GM18502 (cell line): Measurements from ENCODE around the gene NTHL1.

Experiments
- ATAC-seq: cut with Tn5 transposase; IDR thresholded peaks from one replicate; pipeline ENCODE4 v1.9.1; 2021; ENCODE audit warnings: mild to moderate bottlenecking; ENCODE audit not compliant: unreplicated experiment, poor library complexity

The NTHL1 gene

DNA sequence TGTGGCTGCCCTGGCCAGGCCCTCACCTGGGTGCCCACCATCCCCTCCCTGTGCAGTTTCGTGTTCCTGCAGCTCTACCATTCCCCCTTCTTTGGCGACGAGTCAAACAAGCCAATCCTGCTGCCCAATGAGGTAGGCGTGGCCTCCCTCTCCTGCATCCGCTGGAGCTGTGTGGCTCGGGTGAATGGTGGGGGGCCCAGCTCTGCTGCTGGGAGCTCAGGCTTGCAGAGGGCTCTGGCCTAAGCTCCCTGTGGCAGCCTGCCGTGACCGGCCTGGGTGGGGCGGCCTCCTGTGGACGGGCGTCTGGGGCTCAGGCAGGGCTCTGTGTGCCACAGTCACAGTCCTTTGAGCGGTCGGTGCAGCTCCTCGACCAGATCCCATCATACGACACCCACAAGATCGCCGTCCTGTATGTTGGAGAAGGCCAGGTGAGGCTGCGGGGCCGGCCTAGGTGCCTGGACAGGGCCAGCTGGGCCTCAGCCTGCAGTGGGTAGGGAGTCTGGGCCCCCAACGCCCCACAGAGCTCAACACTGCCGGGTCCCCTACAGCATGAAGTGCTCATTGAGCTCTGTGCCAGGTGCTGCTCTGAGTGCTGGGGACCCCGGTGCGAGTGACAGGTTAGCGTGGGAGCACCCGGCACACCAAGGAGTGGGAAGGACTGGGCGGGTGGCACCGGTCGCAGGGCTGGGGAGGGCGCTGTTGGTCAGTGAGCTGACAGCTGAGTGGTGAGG, 37.4 kb upstream of the NTHL1 start:
- ATAC-seq: no peak

DNA sequence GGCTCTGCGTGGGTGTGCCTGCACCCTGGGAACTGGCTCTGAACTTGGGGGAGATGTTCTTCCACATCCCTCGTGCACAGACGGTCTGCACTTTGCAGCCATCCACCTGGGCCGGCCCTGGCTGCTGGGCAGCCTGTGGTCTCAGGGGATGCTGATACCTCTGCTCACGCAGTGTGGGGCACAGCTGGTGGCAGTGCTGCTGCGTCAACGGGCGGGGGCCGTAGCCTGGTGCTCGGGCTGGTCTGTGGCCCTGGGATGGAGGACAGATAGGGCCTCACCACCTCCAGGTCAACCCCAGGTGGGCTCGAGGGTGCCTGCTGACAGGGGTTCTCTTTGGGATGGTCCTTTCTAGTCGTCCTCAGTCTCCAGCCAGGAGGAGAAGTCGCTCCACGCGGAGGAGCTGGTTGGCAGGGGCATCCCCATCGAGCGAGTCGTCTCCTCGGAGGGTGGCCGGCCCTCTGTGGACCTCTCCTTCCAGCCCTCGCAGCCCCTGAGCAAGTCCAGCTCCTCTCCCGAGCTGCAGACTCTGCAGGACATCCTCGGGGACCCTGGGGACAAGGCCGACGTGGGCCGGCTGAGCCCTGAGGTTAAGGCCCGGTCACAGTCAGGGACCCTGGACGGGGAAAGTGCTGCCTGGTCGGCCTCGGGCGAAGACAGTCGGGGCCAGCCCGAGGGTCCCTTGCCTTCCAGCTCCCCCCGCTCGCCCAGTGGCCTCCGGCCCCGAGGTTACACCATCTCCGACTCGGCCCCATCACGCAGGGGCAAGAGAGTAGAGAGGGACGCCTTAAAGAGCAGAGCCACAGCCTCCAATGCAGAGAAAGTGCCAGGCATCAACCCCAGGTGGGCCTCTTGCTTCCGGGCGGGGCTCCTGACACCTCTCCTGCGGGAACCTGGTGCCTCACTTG, 36.5 kb upstream of the NTHL1 start:
- ATAC-seq: no peak

DNA sequence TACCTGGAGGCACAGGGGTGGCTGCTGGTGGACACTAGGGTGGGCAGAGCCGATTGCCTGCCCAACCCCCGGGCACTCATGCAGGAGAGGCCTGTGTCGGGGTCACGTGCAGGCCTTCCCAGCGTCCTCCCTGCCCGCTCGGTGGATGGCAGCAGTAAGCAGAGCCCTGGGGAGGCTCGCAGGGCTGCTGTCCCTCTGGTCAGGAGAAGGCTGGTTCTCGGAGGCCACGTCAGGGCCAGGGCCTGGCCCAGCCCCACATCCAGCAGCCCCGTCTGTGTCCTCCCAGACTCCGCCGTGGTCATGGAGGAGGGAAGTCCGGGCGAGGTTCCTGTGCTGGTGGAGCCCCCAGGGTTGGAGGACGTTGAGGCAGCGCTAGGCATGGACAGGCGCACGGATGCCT, 35.8 kb upstream of the NTHL1 start:
- ATAC-seq: no peak

DNA sequence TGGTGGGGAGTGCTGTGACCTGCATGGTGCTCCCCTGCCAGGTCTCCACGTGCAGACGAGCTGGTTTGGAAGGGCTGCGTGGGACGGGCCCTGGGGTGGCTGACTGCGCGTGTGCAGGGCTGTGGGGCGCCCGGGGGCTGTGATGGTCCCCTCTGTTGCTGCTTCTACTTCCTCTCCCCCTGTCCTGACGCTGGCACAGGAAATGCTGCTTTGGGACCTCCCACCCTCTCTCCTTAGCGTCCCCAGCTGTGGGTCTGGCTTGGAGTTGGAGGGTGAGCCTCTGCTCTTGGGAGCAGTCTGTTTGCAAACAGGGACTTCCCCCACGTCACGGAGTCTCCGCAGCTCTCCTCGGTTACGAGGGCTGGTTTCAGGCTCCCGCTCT, 35.3 kb upstream of the NTHL1 start:
- no peak for ATAC-seq

DNA sequence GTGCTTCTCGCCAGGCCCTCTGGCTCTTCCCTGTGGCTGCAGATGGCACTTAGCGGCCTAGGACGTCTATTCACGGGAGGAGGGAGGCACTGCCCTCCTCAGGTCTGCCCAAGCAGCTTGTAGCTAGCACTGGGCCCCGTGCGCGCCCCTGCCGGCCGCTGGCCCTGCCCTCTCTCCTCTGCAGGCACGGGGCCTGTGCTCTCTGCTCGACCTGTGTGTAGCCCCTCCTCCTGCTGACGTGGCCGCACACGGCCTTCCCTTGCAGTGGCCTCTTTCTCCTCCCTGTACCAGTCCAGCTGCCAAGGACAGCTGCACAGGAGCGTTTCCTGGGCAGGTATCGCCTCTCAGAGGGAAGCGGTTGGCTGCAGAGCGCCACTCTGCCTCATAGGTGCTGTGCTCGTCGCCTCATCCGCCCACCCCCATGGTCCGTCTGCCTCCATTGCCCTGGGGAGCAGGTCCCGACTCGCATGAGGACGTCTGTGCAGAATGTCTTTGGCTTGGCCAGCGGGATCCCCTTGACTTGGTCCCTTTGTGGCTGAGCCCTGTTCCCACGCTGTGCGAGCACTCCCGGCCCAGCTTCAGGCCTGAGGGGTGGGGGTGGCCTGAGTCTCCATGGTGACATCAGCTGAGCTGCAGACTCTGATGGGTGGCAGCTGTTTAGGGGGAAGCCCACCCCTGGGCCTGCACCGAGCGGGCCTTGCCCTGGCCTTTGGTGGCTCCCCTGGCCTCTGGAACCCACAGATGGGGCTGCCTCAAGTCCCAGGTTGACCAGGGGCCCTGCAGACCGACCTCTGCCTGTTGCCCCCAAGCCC, 34.7 kb upstream of the NTHL1 start:
- ATAC-seq: no peak

DNA sequence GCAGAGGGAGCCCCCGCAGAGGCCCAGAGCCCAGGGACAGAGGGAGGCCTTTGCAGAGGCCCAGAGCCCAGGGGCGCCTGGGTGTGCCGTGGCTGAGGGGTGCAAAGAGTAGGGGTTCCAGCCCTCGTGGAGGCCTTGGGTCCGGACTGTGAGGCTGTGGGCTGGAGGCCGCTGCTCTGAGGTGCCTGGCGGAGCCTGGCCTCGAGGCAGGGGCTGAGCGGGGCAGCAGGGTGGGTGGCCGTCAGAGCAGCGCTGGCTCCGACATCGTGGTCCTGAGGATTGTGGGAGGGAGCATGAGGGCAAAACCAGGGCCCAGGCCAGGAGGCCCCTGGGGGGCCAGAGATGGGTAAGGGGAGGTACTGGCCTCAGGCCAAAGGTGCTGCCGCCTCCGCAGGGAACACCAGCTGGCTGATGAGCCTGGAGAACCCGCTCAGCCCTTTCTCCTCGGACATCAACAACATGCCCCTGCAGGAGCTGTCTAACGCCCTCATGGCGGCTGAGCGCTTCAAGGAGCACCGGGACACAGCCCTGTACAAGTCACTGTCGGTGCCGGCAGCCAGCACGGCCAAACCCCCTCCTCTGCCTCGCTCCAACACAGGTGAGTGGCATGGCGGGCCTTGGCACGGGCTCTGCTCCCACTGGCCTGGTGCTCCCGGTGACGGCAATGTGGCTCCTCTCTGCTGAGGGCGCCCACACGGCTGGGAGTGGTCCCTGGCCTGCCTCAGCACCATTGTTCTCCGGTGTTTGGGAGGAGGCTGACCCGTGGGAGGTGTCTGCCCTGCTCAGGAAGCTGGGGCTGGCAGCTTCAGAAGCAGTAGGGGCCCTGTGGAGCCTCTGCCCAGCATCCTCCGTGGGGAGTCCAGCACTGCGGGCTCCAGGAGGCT, 33.8 kb upstream of the NTHL1 start:
- no peak for ATAC-seq

DNA sequence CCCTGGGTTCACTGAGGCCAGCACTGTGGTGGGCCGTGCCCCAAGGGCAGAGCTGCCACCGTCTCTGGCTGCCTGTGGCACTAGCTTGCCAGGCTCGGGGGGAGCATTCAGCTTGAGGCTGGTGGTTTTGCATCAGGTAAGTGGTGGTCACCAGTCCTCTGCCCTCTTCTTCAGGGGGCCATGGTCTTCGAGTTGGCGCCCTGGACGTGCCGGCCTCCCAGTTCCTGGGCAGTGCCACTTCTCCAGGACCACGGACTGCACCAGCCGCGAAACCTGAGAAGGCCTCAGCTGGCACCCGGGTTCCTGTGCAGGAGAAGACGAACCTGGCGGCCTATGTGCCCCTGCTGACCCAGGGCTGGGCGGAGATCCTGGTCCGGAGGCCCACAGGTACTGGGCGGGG, 32.4 kb upstream of the NTHL1 start:
- ATAC-seq: no peak

DNA sequence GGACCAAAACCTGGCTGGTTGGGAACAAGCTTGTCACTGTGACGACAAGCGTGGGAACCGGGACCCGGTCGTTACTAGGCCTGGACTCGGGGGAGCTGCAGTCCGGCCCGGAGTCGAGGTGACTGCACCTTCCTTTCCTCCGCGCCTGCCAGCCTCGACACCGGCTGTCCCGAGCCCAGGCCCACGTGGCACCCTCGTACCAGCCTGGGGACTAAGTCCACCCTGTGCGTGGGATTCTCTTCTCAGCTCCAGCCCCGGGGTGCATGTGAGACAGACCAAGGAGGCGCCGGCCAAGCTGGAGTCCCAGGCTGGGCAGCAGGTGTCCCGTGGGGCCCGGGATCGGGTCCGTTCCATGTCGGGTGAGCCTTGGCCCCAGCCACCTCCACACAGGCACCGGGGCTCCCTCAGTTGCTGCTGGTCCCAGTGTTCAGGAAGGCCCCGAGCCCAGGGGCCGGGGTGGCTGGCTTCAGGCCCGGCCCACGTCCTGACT, 31.7 kb upstream of the NTHL1 start:
- no peak for ATAC-seq

DNA sequence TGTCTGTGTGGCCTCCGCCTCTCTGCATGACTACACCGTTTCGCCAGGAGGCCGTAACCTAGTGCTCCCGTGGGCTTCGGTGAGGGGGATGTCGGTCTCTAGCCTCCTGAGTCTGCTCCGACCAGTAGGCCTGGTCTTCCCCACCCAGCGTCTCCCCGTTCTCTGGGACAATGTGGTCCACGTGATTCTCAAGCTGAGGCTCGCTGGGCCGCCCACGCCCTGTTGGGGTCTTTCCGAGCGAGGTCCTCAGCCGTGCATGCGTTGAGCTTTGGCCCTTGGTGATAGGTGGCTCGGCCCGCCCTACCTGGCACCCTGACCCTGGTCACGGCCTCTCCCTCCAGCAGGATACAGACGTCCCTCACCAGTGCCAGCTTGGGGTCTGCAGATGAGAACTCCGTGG, 31.1 kb upstream of the NTHL1 start:
- no peak for ATAC-seq

DNA sequence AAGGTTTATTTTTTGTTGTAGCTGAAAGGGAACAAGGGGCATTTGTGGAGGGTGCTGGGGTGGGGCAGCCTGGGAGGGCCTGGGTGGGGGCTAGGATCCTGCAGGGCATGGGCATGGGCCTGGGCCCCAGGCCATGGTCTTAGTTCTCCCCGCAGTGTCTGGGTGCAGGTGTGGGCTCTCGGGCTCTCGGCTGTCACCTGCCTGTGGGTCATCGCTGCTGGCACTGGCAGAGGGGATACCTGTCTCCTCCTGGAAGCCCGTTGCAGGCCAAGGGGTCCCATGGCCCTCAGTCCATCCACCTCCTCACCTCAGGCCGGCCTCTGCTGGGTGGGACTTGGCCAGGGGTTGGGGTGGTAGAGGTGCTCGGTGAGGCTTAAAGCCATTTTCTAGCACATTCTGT, 30.5 kb upstream of the NTHL1 start:
- ATAC-seq: no peak

DNA sequence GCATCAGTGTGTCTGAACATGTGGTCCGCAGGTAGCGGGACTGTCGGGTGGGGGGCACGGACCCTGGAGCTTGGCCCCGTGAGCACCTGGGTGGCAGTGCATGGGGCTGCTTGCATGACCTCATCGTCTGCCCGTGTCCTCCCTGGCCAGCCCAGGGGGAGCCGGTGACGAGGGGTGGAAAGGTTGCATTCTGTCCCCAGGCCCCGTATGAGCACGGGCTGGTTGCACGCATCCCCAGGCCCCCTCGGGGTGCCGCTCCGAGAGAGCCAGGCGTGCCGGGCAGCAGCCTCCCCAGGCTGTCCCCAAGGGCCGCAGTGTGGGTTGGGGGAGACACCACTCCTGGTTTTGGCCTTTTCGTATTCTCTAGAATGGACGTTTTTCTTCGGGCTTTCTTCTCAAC, 30.1 kb upstream of the NTHL1 start:
- ATAC-seq: no peak

DNA sequence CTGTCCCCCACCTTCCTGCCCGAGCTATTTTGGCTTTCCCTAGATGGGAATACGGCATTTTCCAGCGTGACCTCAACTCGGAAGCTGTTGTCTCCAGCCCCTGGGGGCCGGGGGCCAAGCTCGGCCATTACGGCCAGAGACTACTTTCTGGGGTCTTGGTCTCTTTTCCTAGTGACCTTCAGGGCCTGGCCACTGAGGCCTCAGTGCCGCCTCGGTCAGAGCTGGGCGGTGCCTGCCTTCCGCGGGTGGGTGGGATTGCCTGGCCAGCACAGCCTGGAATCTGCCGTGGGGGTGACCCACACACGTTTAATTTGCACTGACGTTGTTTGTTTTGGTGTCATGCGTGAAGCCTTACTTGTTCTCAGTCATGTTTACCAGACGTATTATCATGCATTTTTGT, 29.4 kb upstream of the NTHL1 start:
- ATAC-seq: no peak

DNA sequence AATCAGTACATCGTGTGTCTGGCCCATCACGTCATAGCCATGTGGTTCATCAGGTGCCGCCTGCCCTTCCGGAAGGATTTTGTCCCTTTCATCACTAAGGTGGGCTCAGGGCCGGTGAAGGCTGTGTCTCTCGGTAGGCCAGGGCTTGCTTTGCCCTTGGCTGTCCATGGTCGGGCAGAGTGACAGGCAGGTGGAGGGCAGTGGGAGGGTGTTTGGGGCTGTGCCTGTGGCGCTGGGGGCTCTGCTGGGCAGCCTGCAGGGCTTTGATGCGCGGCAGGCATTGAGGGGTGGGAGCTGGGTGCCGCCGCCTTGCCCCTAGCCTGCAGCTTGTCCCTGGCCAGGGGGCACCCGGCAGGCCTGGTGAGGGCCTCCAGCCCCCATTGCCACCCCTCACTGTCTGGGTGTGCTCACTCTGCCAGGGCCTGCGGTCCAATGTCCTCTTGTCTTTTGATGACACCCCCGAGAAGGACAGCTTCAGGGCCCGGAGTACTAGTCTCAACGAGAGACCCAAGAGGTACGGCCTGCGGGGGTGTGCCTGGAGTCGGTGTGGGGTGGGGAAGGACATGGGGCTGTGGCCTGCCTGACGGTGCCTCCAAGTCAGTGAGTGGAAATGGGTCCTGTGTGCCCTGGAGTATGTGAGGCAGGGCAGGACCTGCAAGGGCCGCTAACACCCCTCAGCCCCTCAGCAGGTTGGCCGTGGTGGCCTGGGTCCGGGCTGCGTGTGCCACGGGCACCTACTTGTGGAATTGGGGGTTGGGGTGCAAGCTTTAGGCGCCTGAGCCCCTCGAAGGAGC, 28.6 kb upstream of the NTHL1 start:
- ATAC-seq: no peak

DNA sequence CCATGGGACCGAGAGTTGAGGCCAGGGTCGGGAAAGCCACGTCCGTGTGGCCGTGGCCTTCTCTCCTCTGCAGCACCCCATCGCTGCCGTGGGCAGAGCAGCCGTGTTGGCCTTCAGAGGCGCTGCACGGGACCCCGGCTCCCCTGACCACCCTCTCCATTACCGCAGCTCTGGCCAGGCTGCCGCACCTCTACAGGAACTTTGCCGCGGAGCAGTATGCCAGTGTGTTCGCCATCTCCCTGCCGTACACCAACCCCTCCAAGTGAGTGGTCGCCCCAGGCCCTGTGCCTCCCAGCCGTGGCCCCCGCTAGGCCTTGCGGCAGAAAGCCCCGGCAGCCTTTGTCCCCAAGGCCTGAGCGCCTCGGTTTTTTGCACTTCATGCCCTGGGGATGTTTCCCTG, 28.0 kb upstream of the NTHL1 start:
- ATAC-seq: no peak

DNA sequence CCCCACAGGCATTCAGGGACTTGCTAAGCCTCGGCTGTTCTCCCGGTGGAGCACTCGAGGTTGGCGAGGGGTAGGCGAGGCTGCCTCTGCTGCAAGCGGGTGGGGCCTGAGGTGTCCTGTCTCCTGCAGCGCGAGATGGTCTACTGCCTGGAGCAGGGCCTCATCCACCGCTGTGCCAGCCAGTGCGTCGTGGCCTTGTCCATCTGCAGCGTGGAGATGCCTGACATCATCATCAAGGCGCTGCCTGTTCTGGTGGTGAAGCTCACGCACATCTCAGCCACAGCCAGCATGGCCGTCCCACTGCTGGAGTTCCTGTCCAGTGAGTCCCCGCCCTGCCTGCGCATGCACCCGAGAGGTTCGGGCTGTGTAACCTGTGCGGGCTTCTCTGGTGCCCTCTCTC, 26.4 kb upstream of the NTHL1 start:
- no peak for ATAC-seq

DNA sequence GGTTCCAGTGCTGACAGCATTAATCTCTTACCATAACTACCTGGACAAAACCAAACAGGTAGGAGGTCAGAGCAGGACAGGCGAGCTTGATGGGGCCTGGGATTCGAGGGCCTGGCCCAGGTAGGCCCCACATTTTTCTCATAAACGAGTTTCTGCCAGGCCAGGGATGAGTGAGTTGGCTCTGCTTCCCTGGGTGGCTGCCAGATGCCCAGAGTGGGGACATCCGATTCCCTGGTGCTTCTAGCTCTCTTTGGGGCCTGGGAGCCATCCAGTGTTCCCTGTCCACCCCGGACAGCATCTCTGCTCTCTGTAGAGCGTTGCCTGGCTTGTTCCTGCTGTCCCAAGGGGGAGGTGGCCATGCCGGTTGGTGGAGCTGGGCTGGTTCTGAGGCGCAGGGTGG, 25.3 kb upstream of the NTHL1 start:
- no peak for ATAC-seq

DNA sequence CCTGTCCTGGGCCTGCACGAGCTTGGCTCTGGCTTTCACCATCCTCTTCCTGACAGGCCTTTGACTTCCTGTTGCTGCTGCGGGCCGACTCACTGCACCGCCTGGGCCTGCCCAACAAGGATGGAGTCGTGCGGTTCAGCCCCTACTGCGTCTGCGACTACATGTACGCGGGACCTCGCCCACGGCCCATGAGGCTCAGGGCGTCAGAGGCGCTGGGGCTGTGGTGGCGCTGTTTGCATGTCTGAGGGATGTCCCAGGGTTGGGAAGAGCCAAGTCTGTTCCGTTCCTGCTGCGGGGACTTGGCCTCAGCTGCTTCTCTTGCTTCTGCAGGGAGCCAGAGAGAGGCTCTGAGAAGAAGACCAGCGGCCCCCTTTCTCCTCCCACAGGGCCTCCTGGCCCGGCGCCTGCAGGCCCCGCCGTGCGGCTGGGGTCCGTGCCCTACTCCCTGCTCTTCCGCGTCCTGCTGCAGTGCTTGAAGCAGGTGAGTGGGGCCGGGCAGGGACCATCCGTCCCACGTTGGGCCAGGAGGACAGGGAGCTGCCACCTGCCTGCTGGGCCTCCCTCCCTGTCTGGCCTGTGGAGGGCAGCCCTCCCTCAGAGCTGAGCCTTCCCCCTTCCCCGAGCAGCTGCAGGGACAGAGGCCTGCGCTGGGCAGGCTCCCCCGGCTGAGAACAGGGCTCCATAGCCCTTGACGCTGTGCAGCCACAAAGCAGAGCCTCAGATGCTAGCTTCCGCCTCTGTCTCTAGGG, 24.0 kb upstream of the NTHL1 start:
- ATAC-seq: no peak
